Activated T-cell treated with anti-CD3 and anti-CD28 coated beads for 48 hours (primary cell): Measurements from ENCODE around the gene MED12.
"Not testable (repeated sequence)": the region's sequence is repeated elsewhere in the genome, so short reads cannot be mapped to it uniquely, and the experiment has no call there.

Experiments used
- DNase-seq: peaks from one replicate; pipeline ENCODE4 v3.0.0-alpha.2; 2020; ENCODE audit warnings: low read depth

Gene MED12

DNA sequence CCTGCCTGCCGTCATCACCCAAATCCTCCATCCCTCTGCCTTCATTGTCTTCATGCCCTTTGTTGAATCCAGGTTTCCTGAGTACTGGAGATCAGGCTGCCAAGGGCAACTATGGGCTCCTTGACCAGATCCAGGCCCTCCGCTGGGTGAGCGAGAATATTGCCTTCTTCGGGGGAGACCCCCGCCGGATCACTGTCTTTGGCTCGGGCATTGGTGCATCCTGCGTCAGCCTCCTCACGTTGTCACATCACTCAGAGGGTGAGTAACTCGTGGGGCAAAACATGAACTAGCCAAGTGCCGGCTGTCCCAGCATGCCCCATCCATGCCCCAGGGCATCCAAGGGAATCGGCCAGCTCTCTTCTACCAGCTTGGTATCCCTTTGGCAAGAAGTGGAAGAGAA is 45.7 kb downstream of the MED12 start:
- no peak for DNase-seq

DNA sequence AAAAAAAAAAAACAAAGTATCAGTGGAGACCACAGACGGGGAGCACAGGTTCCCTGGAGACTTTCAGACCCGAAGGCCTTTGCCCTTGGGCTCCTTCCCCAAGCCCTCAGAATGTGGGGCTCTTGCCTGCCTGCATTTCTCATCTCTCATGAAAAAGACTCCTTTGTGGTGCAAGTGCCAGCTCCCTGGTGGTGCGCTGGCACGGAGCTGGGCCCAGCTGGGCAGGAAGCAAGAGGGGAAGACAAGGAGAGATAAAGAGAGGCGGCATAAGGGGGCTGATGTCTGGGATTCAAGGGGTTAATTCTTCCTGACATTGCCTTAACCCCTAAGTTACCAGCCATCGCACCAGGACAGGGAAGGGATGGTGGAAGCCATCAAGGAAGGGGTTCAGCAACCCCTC is 48.1 kb downstream of the MED12 start:
- DNase-seq, result no peak

DNA sequence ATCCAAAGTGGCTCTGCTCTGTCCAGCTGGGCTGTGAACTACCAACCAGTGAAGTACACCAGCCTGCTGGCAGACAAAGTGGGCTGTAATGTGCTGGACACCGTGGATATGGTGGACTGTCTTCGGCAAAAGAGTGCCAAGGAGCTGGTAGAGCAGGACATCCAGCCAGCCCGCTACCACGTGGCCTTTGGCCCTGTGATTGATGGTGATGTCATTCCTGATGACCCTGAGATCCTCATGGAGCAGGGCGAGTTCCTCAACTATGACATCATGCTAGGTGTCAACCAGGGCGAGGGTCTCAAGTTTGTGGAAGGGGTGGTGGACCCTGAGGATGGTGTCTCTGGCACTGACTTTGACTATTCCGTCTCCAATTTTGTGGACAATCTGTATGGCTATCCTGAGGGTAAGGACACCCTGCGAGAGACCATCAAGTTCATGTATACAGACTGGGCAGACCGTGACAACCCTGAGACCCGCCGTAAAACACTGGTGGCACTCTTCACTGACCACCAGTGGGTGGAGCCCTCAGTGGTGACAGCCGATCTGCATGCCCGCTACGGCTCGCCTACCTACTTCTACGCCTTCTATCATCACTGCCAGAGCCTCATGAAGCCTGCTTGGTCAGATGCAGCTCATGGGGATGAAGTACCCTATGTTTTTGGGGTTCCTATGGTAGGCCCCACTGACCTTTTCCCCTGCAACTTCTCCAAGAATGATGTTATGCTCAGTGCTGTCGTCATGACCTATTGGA is 48.8 kb downstream of the MED12 start:
- DNase-seq, result no peak

- no peak for DNase-seq
Observed at GRCh38 chrX:71168134-71168533, 49.7 kb downstream of the MED12 start.

- no peak for DNase-seq
Observed at GRCh38 chrX:71169586-71169985, 51.2 kb downstream of the MED12 start.

DNA sequence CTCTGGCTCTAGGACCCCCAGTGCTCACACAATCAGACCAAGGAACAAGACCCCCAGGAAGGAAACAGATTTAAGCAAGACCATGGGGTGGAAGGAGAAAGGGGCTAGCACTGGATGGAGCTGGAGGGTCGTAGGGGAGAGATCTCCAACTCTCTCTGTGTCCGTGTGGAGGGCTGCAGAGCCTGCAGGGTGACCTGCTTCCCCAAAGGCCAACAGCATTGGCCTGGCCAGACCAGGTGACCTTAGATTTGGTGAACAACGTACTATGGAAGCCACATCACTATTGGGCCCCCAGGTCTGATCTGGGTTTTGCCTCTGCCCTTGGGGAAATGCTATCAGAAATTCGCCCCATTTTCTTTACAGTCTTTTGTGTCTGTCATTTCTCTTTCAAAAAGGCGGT is 52.3 kb downstream of the MED12 start:
- DNase-seq, result no peak

DNA sequence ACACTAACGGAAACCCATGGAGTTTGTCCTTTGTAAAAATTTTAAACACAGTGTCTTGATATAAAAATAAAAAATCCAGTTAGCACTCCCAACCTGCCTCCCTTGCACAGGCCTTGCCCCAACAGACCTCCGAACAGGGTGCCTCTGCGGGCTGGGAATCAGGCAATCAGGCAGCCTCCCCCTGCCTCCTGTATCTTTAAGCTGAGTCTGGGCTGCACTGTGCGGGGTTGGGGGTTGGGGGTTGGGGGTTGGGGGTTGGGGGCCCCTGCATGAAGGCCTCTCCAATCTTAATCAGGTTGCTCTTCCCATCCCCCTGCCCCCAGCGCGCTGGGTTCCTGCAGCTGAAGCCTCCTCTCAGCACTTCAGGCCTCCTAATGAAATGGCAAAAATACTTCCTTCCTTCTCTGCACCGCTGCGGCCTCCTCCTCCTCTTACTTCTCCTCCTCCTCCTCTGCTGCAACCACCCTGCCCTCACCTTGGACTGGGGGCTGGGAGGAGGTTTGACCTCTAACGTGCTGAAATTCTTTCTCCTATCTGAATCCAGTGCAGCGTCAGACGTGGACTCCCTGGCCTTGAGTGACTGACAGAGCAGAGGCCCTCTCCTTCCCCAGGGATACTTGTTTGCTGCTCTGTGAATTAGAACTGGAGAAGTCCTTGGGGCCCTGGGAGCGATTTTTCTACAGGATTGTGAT is 52.9 kb downstream of the MED12 start:
- no peak for DNase-seq

DNA sequence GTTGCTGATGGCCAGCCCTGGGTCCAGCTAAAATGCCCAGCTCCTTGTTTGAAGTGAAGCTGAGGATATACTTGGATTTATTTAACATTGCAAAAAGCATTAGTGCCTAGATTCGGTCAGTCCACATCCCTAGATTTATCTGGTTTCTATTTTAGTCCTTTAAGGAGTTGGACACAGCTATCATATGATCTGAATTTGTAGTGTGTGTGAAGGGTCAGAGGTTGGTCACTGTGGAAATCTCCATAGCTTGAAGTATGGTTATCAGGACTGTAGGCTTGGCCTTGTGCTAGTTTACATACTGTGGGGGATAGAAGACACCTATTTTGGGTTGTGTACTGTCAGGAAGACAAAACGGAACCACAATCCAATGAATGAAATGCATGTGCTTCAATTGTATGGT is 55.0 kb downstream of the MED12 start:
- no peak for DNase-seq

- no peak for DNase-seq
Observed at GRCh38 chrX:71174795-71175194, 56.4 kb downstream of the MED12 start.

DNA sequence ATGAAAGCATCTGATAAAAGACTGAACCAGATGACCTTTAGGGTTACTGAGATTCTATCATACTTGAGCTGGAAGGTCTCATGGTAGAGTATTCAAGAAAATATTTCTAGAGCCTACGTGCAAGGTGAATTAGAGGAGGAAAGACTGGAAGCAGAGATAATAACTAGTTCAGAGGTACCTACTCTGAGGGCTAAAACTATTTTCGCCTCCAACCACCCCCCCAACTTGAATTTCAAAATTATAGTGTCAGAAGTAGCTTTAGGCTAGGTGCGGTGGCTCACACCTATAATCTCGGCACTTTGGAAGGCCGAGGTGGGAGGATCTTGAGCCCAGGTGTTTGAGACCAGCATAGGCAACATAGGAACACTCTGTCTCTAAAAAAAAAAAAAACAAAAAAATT is 57.1 kb downstream of the MED12 start:
- no peak for DNase-seq

DNA sequence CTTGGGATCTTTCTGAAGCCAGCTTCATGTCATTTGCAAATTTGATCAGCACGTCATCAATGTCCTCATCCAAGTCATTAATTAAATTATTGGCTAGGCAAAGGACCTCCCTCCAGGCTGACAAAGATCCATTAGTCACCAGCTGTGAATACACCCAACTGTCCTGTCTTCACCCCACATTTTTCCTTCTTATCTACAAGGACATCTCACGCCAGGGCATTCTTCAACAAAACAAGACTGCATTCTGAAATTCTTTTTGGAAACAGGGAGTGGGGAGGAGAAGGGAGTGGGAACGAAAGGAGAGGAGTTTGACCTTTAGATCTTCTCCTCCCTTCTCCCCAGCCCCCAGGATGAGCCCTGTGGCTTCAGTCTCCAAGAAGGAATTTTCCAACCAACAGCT is 58.9 kb downstream of the MED12 start:
- DNase-seq, result no peak

- DNase-seq, result peak; percentile 18
Observed at GRCh38 chrX:71178908-71179307, 60.5 kb downstream of the MED12 start.

DNA sequence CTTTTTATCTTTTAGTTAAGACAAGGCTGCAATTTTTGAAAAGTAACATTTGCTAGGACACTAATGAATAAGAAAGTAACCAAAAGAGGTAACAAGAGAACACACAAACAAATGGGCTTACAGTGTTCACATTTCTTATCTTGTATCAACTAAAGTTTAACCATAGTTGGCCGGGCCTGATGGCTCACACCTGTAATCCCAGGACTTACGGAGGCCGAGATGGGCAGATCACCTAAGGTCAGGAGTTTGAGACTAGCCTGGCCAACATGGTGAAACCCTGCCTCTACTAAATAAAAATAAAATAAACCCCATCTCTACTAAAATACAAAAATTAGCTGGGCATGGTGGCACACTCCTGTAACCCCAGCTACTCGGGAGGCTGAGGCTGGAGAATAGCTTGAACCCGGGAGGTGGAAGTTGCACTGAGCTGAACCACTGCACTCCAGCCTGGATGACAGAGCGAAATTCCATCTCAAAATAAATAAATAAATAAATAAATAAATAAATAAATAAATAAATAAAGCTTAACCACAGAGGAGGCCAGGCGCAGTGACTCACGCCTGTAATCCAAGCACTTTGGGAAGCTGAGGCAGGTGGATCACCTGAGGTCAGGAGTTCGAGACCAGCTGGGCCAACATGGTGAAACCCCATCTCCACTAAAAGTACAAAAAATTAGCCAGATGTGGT is 62.3 kb downstream of the MED12 start:
- not testable (repeated sequence) for DNase-seq

- DNase-seq, result peak; percentile 16
Observed at GRCh38 chrX:71181558-71181909, 63.1 kb downstream of the MED12 start.

GRCh38 chrX:71181910-71182799 is 63.8 kb downstream of the MED12 start:
- DNase-seq, result peak; percentile 67

- no peak for DNase-seq
Observed at GRCh38 chrX:71182871-71183270, 64.5 kb downstream of the MED12 start.

GRCh38 chrX:71183341-71183740 is 64.9 kb downstream of the MED12 start:
- DNase-seq, result no peak

- no peak for DNase-seq
Observed at GRCh38 chrX:71184092-71184491, 65.7 kb downstream of the MED12 start.

DNA sequence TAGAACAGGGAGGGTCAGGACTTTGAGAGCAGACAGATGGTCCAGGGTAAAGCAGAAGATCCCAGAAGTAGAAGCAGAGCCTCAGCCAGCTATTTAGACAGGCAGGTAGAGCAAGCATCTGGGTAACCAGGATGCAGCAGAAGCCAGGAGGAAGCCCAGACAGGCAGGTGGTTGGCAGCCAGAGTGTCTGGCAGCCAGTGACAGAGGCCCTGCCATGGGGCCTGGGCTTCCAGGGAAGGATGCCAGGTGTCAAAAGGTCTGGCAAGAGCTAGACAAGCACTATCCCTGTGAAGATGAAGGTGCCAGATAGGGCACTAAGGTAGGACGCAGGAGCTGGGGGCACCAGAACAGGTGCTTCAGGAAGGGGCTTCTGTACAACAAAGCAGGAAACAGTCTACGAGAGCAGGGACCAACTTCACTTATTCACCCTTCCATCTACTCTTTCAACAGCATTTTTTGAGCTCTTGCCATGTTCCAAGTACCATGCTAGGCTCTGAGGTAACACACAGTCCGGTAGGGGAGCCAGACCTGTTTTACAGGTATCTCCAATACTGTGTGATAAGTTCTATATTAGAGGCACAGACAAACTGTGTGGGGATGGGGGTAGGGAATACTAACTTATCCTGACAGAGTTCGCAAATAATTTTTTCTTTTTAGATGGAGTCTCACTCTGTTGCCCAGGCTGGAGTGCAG is 66.6 kb downstream of the MED12 start:
- DNase-seq, result no peak

- no peak for DNase-seq
Observed at GRCh38 chrX:71191248-71191647, 72.9 kb downstream of the MED12 start.
